Neural cell (in vitro differentiated cells): ENCODE results near the gene SULT1E1. TPM values are rescaled to one million over a fixed set of nuclear protein-coding genes. Genes with fewer than 3 reads are reported as not detected.

Experiments used
- H2AFZ ChIP-seq: fragments of 200-600, 300-800 bp; sonication (generic), shearing (Covaris generic); 2 replicates; pipeline ENCODE4 v1.6.0; 2014; ENCODE audit warnings: low read depth, mild to moderate bottlenecking, antibody characterized with exemption, low read length, moderate library complexity
- H3F3A ChIP-seq: fragments of 200-600 bp; shearing (Covaris generic); 2 replicates; pipeline ENCODE4 v1.6.1; 2016; ENCODE audit warnings: mild to moderate bottlenecking, moderate library complexity, mixed read lengths, antibody characterized with exemption, low read length; ENCODE audit not compliant: insufficient read depth, poor library complexity, severe bottlenecking
- H3K27ac ChIP-seq: fragments of 200-600, 300-800 bp; sonication (generic), shearing (Covaris generic); 2 replicates; pipeline ENCODE4 v1.5.1; 2014; ENCODE audit warnings: mild to moderate bottlenecking, low read length, moderate library complexity
- H3K27me3 ChIP-seq: fragments of 300-800, 200-600 bp; sonication (generic), shearing (Covaris generic); 2 replicates; pipeline ENCODE4 v1.6.0; 2014; ENCODE audit warnings: mild to moderate bottlenecking, low read depth, low read length, moderate library complexity; ENCODE audit not compliant: insufficient read depth
- H3K36me3 ChIP-seq: fragments of 300-800, 200-600 bp; sonication (generic), shearing (Covaris generic); 2 replicates; pipeline ENCODE4 v1.5.1; 2014; ENCODE audit warnings: mild to moderate bottlenecking, antibody characterized with exemption, low read length, moderate library complexity; ENCODE audit not compliant: insufficient read depth
- H3K4me2 ChIP-seq: fragments of 300-800, 200-600 bp; sonication (generic), shearing (Covaris generic); 2 replicates; pipeline ENCODE4 v1.6.0; 2014; ENCODE audit warnings: mild to moderate bottlenecking, low read length
- H3K4me3 ChIP-seq: fragments of 300-800, 200-600 bp; sonication (generic), shearing (Covaris generic); 2 replicates; pipeline ENCODE4 v1.5.1; 2014; ENCODE audit warnings: mild to moderate bottlenecking, low read length, moderate library complexity
- H3K79me2 ChIP-seq: fragments of 200-600 bp; shearing (Covaris generic); replicated peaks from 2 replicates; pipeline ENCODE4 v1.6.0; 2014; ENCODE audit warnings: mild to moderate bottlenecking, low read length, moderate library complexity; ENCODE audit not compliant: insufficient read depth
- H3K9ac ChIP-seq: fragments of 300-800, 200-600 bp; sonication (generic), shearing (Covaris generic); 2 replicates; pipeline ENCODE4 v1.6.1; 2016; ENCODE audit warnings: mild to moderate bottlenecking, low read length, mixed read lengths
- H3K9me2 ChIP-seq: fragments of 200-600 bp; shearing (Covaris generic); 2 replicates; pipeline ENCODE4 v1.6.1; 2016; ENCODE audit warnings: mild to moderate bottlenecking, low read length, mixed read lengths; ENCODE audit not compliant: insufficient read depth
- H3K9me3 ChIP-seq: fragments of 200-600, 300-800 bp; sonication (generic), shearing (Covaris generic); 2 replicates; pipeline ENCODE4 v1.6.1; 2016; ENCODE audit warnings: mild to moderate bottlenecking, mixed run types, low read length, moderate library complexity, mixed read lengths
- H4K20me1 ChIP-seq: fragments of 200-600 bp; shearing (Covaris generic); 2 replicates; pipeline ENCODE4 v1.6.1; 2016; ENCODE audit warnings: mild to moderate bottlenecking, mixed run types; ENCODE audit not compliant: insufficient read depth
- EP300 ChIP-seq: fragments of 450-650 bp; conservative IDR thresholded peaks from 2 replicates; pipeline ENCODE4 v1.6.1; 2014; ENCODE audit warnings: antibody characterized with exemption, mild to moderate bottlenecking, moderate library complexity; ENCODE audit not compliant: poor library complexity, severe bottlenecking
- EZH2 ChIP-seq: fragments of 200-600, 300-800 bp; shearing (Covaris generic), sonication (generic); IDR thresholded peaks from 2 replicates; pipeline ENCODE4 v1.6.1; 2014; ENCODE audit warnings: antibody characterized with exemption, low read length, borderline replicate concordance, mild to moderate bottlenecking; ENCODE audit not compliant: insufficient read depth, poor library complexity, severe bottlenecking
- MXI1 ChIP-seq: fragments of 450-650 bp; conservative IDR thresholded peaks from 2 replicates; pipeline ENCODE4 v1.6.1; 2014; ENCODE audit warnings: antibody characterized with exemption, mild to moderate bottlenecking; ENCODE audit not compliant: poor library complexity, severe bottlenecking
- POLR2AphosphoS5 ChIP-seq: IDR thresholded peaks from 2 replicates; pipeline ENCODE4 v1.6.1; 2012
- RAD21 ChIP-seq: fragments of 450-650 bp; conservative IDR thresholded peaks from 2 replicates; pipeline ENCODE4 v1.6.1; 2014; ENCODE audit warnings: antibody characterized with exemption, mild to moderate bottlenecking, moderate library complexity
- SMC3 ChIP-seq: fragments of 450-650 bp; conservative IDR thresholded peaks from 2 replicates; pipeline ENCODE4 v1.6.1; 2014; ENCODE audit warnings: antibody characterized with exemption, mild to moderate bottlenecking, moderate library complexity; ENCODE audit not compliant: poor library complexity
- TAF1 ChIP-seq: IDR thresholded peaks from 2 replicates; pipeline ENCODE4 v1.6.1; 2012; ENCODE audit warnings: low read depth
- polyA plus RNA-seq: library from polyadenylated mRNA; depleted of rRNA; stranded (reverse); fragments of >200 nt; gene quantifications from 2 replicates; pipeline ENCODE4 v1.2.3, GENCODE V29; 2014
- TF ChIP-seq, protein P1 (sequence below): fragments of 450-650 bp; IDR thresholded peaks from 2 replicates; pipeline ENCODE4 v1.5.1; 2014; ENCODE audit warnings: antibody characterized with exemption, mild to moderate bottlenecking, moderate library complexity; ENCODE audit not compliant: poor library complexity, severe bottlenecking
- TF ChIP-seq, protein P2 (sequence below): IDR thresholded peaks from 2 replicates; pipeline ENCODE4 v1.6.1; 2012; ENCODE audit warnings: borderline replicate concordance

The SULT1E1 gene
- polyA plus RNA-seq, 1 donor from 2014 or later = not detected

DNA sequence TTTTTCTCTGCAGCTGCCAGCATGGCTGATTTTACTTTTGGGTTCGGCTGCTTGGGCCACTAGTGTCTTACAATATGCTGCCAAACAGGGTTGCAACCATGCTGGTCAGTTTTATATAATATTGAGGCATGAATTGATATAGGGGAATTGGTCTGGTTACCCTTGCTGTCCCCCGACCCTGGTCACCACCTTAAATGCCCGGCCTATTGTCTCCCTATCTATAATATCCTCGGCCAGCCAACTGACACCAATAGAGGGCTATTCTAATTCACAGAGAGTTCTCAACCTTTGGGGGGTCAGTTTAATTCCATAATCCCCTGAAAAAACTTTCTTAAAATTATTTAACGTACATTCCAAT lies 28.7 kb downstream of the SULT1E1 start:
- H3K27me3 ChIP-seq = no peaks in the 10 kb centered on the region
- no peaks in the 10 kb centered on the region for H3K9me2 ChIP-seq
- H3F3A ChIP-seq = no peaks in the 10 kb centered on the region
- H3K9me3 ChIP-seq = no peaks in the 10 kb centered on the region
- no peaks in the 10 kb centered on the region for H4K20me1 ChIP-seq
- no peaks in the 10 kb centered on the region for H3K36me3 ChIP-seq
- TF ChIP-seq, protein P1, sequence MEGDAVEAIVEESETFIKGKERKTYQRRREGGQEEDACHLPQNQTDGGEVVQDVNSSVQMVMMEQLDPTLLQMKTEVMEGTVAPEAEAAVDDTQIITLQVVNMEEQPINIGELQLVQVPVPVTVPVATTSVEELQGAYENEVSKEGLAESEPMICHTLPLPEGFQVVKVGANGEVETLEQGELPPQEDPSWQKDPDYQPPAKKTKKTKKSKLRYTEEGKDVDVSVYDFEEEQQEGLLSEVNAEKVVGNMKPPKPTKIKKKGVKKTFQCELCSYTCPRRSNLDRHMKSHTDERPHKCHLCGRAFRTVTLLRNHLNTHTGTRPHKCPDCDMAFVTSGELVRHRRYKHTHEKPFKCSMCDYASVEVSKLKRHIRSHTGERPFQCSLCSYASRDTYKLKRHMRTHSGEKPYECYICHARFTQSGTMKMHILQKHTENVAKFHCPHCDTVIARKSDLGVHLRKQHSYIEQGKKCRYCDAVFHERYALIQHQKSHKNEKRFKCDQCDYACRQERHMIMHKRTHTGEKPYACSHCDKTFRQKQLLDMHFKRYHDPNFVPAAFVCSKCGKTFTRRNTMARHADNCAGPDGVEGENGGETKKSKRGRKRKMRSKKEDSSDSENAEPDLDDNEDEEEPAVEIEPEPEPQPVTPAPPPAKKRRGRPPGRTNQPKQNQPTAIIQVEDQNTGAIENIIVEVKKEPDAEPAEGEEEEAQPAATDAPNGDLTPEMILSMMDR = no peak
- TF ChIP-seq TAF1 (no peak), EZH2 (no peak), EP300 (no peak), POLR2AphosphoS5 (no peak), RAD21 (no peak), MXI1 (no peak), SMC3 (no peak)
- TF ChIP-seq, protein P2, sequence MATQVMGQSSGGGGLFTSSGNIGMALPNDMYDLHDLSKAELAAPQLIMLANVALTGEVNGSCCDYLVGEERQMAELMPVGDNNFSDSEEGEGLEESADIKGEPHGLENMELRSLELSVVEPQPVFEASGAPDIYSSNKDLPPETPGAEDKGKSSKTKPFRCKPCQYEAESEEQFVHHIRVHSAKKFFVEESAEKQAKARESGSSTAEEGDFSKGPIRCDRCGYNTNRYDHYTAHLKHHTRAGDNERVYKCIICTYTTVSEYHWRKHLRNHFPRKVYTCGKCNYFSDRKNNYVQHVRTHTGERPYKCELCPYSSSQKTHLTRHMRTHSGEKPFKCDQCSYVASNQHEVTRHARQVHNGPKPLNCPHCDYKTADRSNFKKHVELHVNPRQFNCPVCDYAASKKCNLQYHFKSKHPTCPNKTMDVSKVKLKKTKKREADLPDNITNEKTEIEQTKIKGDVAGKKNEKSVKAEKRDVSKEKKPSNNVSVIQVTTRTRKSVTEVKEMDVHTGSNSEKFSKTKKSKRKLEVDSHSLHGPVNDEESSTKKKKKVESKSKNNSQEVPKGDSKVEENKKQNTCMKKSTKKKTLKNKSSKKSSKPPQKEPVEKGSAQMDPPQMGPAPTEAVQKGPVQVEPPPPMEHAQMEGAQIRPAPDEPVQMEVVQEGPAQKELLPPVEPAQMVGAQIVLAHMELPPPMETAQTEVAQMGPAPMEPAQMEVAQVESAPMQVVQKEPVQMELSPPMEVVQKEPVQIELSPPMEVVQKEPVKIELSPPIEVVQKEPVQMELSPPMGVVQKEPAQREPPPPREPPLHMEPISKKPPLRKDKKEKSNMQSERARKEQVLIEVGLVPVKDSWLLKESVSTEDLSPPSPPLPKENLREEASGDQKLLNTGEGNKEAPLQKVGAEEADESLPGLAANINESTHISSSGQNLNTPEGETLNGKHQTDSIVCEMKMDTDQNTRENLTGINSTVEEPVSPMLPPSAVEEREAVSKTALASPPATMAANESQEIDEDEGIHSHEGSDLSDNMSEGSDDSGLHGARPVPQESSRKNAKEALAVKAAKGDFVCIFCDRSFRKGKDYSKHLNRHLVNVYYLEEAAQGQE = no peak
- no peak overlapping the region for H3K4me3 ChIP-seq
- no peak overlapping the region for H3K9ac ChIP-seq
- no peak overlapping the region for H3K27ac ChIP-seq
- no peak overlapping the region for H2AFZ ChIP-seq
- no peak overlapping the region for H3K4me2 ChIP-seq
- H3K79me2 ChIP-seq = no peaks in the 10 kb centered on the region

DNA sequence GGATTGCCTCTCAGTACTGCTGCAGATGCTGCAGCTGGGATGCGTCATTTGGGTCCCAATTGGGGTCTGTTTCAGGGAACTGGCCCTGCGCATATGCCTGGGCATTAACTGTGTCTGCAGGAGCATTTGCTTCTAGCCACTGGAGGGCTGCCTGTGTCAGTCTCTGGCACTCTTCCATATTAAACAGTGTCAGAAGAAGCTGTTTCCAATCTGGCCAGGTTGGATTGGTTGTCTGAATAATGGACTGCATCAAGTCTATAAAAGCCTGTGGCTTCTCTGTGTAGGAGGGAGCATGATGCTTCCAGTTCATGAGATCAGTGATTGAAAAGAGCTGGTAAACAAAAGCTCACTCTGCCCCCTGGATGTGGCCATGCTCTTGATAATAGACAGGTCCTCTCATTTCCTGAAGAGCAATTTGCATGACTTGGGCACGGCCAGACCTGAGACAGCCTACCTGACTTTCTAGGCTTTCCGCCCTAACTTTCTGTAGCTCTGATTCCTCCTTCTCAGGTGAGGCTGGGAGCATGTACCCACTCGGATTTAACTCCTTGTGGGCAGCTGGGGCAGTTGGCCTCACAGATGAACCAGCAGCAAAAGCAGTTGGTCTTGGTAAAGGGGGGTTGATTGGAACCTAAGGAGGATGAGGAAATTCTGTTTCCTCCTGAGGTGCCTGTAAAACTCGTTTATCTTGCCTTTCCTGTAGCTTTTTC lies 29.2 kb downstream of the SULT1E1 start:
- no peaks in the 10 kb centered on the region for H3K9me3 ChIP-seq
- no peak overlapping the region for H3K4me2 ChIP-seq
- H3K36me3 ChIP-seq = no peaks in the 10 kb centered on the region
- no peaks in the 10 kb centered on the region for H3F3A ChIP-seq
- H3K27ac ChIP-seq = no peak overlapping the region
- H3K27me3 ChIP-seq = no peaks in the 10 kb centered on the region
- H3K4me3 ChIP-seq = no peak overlapping the region
- no peaks in the 10 kb centered on the region for H4K20me1 ChIP-seq
- no peak overlapping the region for H2AFZ ChIP-seq
- H3K9ac ChIP-seq = no peak overlapping the region
- no peaks in the 10 kb centered on the region for H3K9me2 ChIP-seq
- no peaks in the 10 kb centered on the region for H3K79me2 ChIP-seq
- TF ChIP-seq, protein P1 = no peak
- TF ChIP-seq TAF1 = no peak
- TF ChIP-seq, protein P2 = no peak
- no peak for TF ChIP-seq MXI1
- no peak for TF ChIP-seq EP300
- no peak for TF ChIP-seq RAD21
- TF ChIP-seq POLR2AphosphoS5 = no peak
- TF ChIP-seq SMC3 = no peak
- no peak for TF ChIP-seq EZH2
